Astrocyte (in vitro differentiated cells and primary cell): ENCODE data around the gene MARVELD3.

Experiments
- CTCF ChIP-seq: IDR thresholded peaks from 2 replicates; pipeline ENCODE4 v1.5.1; 2011; ENCODE audit warnings: low read depth, mild to moderate bottlenecking, inconsistent platforms, low read length, moderate library complexity; ENCODE audit not compliant: insufficient read depth
- EZH2 ChIP-seq: IDR thresholded peaks from 2 replicates; pipeline ENCODE4 v1.6.1; 2012; ENCODE audit warnings: mild to moderate bottlenecking, low read length, inconsistent platforms; ENCODE audit not compliant: insufficient read depth

- TF ChIP-seq CTCF (no peak), EZH2 (no peak)
Observed at GRCh38 chr16:71600822-71601221, 25.2 kb upstream of the MARVELD3 start.
